Renal cortical epithelial cell (primary cell): ENCODE measurements around the gene CAPN12. TPM values are rescaled to one million over a fixed set of nuclear protein-coding genes. Genes with fewer than 3 reads are reported as not detected.

ENCODE experiments used
- total RNA-seq: library from RNA; depleted of rRNA; stranded (reverse); fragments of >200 nt; gene quantifications from 2 replicates; pipeline ENCODE4 v1.2.3, GENCODE V29; 2014

The CAPN12 gene
- total RNA-seq, 1 donor from 2014 or later: 2.6 TPM

Other genes with a start within 250 kb of the CAPN12 start
- 0.25 TPM in 1 of 2 replicates, not detected in the other for gene MAP4K1, start 126.5 kb downstream of the CAPN12 start, total RNA-seq
- 328 and 420 TPM in 2 replicates for gene EIF3K, start 125.3 kb downstream of the CAPN12 start, total RNA-seq
- gene ACTN4, start 96.8 kb downstream of the CAPN12 start, total RNA-seq: 513 and 1,377 TPM in 2 replicates
- not detected in 2 replicates for gene LGALS7, start 29.0 kb upstream of the CAPN12 start, total RNA-seq
- 3.6 TPM in 1 of 2 replicates, not detected in the other for gene LGALS7B, start 44.7 kb upstream of the CAPN12 start, total RNA-seq
- not detected in 2 replicates for gene LGALS4, start 68.5 kb upstream of the CAPN12 start, total RNA-seq
- 11.3 and 37.8 TPM in 2 replicates for gene ECH1, start 87.3 kb upstream of the CAPN12 start, total RNA-seq
- gene HNRNPL, start 105.5 kb upstream of the CAPN12 start, total RNA-seq: 218 and 338 TPM in 2 replicates
- gene RINL, start 133.8 kb upstream of the CAPN12 start, total RNA-seq: 10.0 and 19.1 TPM in 2 replicates
- gene SIRT2, start 155.1 kb upstream of the CAPN12 start, total RNA-seq: 28.7 and 38.6 TPM in 2 replicates
- gene NFKBIB, start 155.5 kb upstream of the CAPN12 start, total RNA-seq: 13.7 and 16.9 TPM in 2 replicates
- gene CCER2, start 167.7 kb upstream of the CAPN12 start, total RNA-seq: 0.15 TPM in 1 of 2 replicates, not detected in the other
- gene SARS2, start 186.3 kb upstream of the CAPN12 start, total RNA-seq: 16.8 and 17.0 TPM in 2 replicates
- gene MRPS12, start 186.5 kb upstream of the CAPN12 start, total RNA-seq: 38.4 and 49.8 TPM in 2 replicates
- 25.2 and 82.6 TPM in 2 replicates for gene FBXO17, start 231.3 kb upstream of the CAPN12 start, total RNA-seq